T follicular helper cell (primary cell): Measurements from ENCODE around the gene DYNC1I2.
"Not testable (repeated sequence)": the region's sequence is repeated elsewhere in the genome, so short reads cannot be mapped to it uniquely, and the experiment has no call there.

Source experiments
- DNase-seq: peaks from one replicate; pipeline ENCODE4 v3.0.0-alpha.2; 2020; ENCODE audit warnings: low read depth

Gene DYNC1I2

GRCh38 chr2:171712051-171712450 lies 24.8 kb downstream of the DYNC1I2 start:
- DNase-seq = no peak

- DNase-seq = no peak
Observed at GRCh38 chr2:171718720-171719119, 31.5 kb downstream of the DYNC1I2 start.

- no peak for DNase-seq
Observed at GRCh38 chr2:171719660-171720059, 32.4 kb downstream of the DYNC1I2 start.

GRCh38 chr2:171723716-171724683 lies 36.7 kb downstream of the DYNC1I2 start:
- DNase-seq = no peak

- no peak for DNase-seq
Observed at GRCh38 chr2:171726847-171727450, 39.7 kb downstream of the DYNC1I2 start.

GRCh38 chr2:171728989-171729951 lies 42.0 kb downstream of the DYNC1I2 start:
- no peak for DNase-seq

GRCh38 chr2:171729952-171730317 lies 42.7 kb downstream of the DYNC1I2 start:
- no peak for DNase-seq

- DNase-seq = no peak
Observed at GRCh38 chr2:171735991-171736710, 48.9 kb downstream of the DYNC1I2 start.

GRCh38 chr2:171741189-171741588 lies 53.9 kb downstream of the DYNC1I2 start:
- no peak for DNase-seq

- no peak for DNase-seq
Observed at GRCh38 chr2:171742760-171743159, 55.5 kb downstream of the DYNC1I2 start.

GRCh38 chr2:171745141-171745540 lies 57.9 kb downstream of the DYNC1I2 start:
- DNase-seq = no peak

GRCh38 chr2:171745806-171746205 lies 58.5 kb downstream of the DYNC1I2 start:
- DNase-seq = no peak

- DNase-seq = no peak
Observed at GRCh38 chr2:171747371-171747770, 60.1 kb downstream of the DYNC1I2 start.

GRCh38 chr2:171754254-171754939 lies 67.1 kb downstream of the DYNC1I2 start:
- no peak for DNase-seq

GRCh38 chr2:171758762-171759161 lies 71.5 kb downstream of the DYNC1I2 start:
- DNase-seq = not testable (repeated sequence)

GRCh38 chr2:171761176-171761575 lies 73.9 kb downstream of the DYNC1I2 start:
- not testable (repeated sequence) for DNase-seq

GRCh38 chr2:171762879-171763573 lies 75.8 kb downstream of the DYNC1I2 start:
- no peak for DNase-seq

- no peak for DNase-seq
Observed at GRCh38 chr2:171763602-171764001, 76.3 kb downstream of the DYNC1I2 start.

- DNase-seq = no peak
Observed at GRCh38 chr2:171771463-171771862, 84.2 kb downstream of the DYNC1I2 start.

- no peak for DNase-seq
Observed at GRCh38 chr2:171772373-171772772, 85.1 kb downstream of the DYNC1I2 start.
